GM19395 (cell line): ENCODE results near the gene GARIN5B.
"Not testable (repeated sequence)": the region's sequence is repeated elsewhere in the genome, so short reads cannot be mapped to it uniquely, and the experiment has no call there.

Experiments used
- ATAC-seq: cut with Tn5 transposase; IDR thresholded peaks from one replicate; pipeline ENCODE4 v1.9.1; 2021; ENCODE audit warnings: mild to moderate bottlenecking, moderate library complexity; ENCODE audit not compliant: unreplicated experiment

The GARIN5B gene

DNA sequence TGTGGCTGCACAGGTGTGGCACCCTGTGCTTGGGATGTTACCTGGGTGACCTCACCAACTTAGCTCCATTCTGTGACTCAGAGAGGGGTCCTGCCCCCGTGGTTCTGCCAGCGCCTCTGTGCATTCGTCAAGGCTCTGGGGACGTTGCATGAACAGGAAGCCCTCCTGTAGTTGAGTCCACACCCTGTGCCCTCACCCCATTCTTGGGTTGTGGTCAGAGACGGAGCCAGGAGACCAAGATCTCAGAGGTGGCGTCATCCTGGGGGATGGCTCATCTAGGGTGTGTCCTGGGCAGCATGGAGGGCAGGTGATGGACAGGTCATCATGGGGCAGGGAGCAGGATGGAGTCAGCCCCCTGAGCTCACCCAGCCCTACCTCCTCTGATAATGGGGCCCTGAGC is 11.0 kb downstream of the GARIN5B start:
- no peak for ATAC-seq

DNA sequence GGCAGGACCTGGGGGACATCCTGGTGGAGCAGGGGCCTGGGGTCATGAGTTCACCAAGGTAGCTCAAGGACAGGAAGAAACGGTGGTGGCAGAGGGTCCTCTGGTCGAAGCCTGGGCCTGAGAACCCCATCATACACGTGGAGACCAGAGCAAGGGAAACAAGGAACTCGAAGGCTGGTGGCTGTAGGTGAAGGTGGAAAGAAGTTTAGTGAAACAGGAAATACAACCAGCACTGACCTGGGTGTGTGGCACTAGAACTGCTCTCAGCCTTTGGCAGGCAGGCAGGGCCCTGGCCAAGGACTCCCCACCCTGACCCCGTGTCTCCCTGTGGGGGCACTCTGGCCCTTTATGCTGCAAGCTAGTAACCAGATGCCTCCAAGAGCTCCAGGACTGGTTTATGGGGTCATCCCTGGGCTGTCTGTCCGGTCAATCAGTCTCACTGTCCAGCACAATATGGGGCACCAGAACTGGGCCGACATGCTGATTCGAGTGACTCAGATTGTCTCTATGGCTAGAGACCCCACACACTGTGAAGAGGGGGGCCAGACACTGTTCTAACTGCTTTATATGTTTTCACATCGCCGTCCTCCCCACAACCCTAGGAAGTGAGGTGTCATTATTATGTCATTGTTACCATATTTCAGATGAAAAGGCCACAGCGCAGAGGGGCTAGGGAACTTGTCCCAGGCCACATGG is 12.3 kb downstream of the GARIN5B start:
- ATAC-seq, result no peak

DNA sequence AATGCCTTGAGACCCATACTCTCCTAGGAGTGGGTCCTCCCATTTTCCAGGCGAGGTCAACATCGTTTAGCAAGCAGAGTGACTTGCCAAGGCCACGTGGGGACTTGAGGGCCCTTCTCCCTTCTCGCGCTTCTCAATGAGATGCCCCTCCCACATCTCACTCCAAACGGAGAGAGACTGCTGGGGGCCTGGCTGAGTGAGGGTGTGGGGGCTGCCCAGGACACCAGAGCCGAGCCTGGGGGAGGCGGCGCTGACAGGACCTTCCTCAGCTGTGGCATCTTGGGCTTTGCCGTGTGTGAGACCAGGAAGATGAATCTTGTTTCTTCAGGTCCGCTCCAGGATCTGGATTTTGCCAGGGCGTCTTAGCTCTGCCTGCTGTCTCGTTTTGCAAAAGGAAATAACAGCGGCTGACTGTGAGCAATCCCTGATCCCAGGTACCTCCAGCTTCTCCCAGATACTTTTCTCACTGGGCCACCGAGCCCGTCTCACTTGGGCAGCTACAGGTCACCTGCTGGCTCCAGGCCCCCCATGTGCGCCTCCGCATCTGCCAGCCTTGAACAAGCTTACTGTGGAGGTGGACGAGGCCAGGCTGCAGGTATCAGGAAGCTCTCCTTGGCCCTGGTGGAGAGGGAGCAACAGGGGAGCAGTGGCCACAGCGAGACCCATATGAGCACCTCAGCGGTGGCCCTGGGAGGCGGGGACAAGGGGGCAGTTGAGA is 14.6 kb downstream of the GARIN5B start:
- no peak for ATAC-seq

DNA sequence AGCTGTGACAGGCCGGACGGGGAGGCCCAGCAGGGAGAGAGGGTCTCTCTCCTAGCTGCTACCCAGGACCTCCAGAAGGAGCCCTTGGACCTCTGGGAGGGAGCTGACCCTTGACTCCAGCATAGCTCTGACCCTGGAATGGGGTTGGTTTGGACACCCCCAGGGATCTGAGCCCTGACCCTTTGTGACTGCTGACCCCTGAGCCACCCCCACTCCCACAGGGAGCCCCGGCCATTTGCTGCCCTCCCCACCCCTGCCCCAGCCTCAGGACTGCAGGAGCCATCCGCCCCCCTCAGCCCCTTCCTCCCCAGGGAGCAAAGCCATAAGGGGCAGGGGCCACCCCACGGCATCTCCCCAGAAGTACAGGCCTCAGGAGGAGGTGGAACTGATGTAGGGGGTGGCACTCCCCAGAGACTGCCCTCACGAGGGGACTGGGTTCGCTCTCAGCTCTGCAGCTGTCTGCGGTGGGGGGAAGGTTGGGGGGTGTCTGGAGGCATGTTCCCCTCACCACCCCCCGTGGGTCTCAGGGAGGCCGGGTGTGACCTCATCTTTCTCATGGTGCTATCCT is 15.5 kb downstream of the GARIN5B start:
- no peak for ATAC-seq

DNA sequence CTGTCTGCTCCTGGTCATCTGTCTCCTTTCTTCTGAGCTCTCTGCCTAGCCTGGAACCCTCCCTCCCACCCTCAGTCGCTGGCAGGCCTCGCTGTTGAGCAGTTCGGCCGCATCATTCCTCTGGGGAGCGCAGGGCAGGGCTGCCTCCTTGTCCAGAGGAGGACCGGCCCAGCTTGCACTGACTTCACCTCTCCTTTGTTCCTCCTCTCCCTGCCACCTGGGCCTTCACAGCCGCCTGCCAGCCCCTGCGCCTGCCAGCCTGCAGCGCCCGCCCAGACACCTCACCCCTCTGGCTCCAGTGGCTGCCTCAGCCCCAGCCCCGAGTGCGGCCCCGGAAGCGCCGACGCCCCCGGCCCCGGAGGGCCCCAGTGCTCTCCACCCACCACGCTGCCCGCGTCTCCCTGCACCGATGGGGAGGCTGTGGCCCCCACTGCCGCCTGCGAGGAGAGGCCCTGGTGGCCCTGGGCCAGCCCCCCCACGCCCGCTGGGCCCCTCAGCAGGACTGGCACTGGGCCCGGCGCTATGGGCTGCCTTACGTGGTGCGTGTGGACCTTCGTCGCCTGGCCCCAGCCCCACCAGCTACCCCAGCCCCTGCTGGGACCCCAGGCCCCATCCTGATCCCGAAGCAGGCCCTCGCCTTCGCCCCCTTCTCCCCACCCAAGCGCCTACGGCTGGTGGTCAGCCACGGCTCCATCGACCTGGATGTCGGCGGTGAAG is 16.2 kb downstream of the GARIN5B start:
- no peak for ATAC-seq

DNA sequence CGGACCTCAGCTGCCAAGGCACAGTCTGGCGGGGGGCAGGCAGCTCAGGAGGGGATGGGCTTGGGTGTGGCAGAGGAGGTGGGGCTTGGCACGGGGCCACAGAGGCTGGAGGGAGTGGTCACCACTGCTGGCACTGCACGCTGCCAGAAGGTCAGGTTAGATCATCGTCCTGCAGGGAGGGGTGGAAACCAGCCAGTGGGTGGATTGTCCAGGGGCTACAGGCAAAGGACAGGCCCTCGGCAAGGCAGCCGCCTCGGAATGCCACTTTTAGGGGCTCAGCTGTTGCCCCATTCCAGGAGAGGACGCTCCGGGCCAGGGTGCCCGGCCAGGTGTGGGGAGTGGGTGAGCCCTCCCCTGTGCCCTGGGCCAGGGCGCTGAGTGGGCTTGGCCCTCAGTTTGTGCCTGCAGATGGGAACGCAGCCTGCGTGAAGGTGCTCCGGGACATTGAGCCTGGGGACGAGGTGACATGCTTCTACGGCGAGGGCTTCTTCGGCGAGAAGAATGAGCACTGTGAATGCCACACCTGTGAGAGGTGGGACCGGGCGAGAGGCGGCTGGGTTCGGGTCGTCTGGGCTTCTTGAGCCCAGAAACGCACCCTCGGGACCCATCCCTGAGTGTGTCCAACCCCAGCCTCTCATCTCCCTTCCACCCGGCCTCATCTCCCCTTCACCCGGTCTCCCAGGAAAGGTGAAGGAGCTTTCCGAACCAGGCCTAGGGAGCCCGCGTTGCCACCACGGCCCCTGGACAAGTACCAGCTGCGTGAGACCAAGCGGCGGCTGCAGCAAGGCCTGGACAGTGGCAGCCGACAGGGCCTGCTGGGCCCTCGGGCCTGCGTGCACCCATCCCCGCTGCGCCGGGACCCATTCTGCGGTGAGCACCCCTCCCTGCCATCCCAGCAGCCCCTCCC is 17.0 kb downstream of the GARIN5B start:
- no peak for ATAC-seq

DNA sequence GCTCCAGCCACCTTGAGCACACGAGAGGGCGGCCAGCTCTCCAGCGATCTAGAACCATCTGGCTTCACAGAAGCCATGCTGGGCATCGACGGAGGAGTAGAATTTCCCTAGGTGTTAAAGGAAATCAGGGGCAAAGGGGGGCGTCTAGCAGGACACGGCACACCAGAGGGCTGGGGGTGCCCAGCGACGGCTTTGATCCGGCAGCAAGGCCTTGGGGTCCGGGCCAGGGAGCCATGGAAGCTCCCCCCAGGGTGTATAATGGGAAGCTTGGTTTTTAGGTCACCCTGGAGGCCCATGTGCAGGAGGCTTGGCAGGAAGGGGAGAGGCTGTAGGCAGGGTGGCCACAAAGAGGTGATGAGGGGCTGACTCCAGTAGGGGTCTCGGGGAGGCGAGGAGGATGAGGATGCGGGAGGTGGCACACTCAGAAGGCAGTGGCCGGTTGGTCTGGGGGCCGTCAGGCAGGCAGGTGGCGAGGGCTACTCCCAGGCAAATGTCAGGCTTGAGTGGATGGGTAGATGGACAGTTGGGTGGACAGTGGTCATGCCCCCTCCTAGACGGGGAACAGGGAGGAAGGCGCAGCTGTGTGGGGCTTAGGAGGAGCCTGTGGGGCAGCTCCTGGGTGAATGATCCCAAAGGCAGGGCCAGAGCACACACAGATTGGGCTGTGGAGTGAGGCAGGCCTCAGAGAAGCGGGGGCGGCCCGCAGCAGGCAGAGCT is 17.8 kb downstream of the GARIN5B start:
- ATAC-seq, result no peak

DNA sequence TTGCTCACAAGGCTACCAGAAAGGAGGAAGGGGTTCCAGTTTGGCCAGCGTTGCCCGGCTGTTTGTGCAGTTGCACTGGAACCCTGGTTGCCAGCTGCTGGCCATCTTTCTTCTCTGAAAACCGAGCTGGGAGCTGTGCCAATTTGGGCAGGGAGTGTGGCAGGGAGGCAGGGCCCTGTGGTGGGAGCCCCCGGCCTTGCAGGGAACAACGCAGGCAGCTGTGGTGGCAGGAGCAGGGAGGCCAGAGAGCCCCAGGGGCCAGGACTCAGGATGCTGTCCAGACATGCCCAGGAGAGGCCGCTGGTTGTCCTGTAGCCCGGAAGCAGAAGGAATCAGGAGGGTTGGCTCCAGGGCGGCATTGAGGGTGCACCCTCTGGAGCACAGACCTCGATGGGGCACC is 18.6 kb downstream of the GARIN5B start:
- no peak for ATAC-seq

DNA sequence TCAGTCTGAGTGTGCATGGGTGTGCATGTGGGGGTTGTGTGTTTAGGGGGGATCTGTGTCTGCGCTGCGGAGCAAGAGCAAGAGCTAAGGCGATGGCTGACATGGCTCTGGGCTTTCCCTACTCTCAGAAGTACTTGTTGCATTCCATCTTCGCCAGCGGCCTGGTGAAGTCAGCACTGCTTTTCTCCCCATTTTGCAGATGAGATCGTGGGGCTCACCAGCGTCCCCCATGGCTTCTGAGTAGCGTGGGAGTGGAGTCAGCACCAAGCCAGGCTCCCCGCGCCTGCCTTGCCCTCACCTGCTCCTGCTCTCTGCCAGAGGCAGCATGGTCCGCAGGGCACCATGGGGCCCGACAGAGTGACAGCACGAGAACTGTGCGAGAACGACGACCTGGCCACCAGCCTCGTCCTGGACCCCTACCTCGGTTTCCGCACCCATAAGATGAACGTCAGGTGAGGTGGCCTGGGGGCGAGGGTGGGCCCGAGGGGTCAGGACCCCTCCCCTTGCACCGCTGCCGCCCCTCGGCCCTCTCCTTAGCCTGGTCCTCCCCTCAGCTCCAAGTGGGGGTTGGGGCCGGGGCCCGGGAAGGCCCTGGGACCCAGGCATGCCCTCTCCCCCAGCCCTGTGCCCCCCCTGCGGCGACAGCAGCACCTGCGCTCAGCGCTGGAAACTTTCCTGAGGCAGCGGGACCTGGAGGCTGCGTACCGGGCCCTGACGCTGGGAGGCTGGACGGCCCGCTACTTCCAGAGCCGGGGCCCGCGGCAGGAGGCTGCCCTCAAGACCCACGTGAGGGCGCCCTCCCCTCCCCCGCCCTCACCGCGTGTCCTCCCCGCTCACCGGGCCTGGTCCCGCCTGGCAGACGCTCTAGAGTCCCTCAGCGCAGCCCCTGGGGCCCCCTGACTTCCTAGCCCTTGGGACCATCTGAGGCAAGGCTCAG is 21.2 kb downstream of the GARIN5B start:
- no peak for ATAC-seq

DNA sequence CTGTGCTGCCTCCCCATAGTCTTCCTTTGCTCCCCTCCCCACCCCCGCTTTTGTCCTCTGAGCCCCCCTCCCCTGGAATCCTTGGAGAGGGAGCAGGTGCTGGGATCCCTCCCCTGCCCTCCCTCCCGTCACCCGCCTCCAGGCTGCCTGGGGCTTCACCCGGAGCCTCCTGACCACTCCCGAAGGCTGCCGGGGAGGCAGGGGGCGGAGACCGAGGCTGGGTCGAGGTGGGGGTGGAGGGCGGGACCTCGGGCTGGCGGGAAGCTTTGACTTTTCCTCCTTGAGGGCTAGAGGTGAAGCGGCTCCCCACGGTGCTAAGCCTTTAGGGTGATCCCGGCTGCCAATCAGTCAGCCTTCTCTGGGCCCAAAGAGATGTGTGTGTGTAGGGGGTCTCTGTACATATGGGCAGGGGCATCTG is 21.9 kb downstream of the GARIN5B start:
- no peak for ATAC-seq

DNA sequence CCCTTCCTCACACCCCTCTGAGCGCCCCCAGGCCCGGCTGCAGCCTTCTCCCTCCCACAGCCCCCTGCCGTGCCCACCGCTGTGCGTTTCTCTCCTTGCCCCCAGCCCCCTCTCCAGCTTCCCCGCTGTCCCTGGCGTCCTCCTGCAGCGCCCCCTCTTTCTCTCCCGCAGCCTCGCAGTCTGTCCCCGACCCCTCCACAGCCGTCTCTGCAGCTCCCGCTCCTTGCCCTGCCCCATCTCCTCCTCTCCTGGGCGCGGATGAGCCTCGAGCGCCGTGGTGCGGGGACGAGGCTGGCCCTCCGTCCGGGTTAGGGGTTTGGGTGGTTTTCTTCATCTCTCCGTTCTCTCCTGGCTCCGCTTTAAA is 22.3 kb downstream of the GARIN5B start:
- no peak for ATAC-seq

DNA sequence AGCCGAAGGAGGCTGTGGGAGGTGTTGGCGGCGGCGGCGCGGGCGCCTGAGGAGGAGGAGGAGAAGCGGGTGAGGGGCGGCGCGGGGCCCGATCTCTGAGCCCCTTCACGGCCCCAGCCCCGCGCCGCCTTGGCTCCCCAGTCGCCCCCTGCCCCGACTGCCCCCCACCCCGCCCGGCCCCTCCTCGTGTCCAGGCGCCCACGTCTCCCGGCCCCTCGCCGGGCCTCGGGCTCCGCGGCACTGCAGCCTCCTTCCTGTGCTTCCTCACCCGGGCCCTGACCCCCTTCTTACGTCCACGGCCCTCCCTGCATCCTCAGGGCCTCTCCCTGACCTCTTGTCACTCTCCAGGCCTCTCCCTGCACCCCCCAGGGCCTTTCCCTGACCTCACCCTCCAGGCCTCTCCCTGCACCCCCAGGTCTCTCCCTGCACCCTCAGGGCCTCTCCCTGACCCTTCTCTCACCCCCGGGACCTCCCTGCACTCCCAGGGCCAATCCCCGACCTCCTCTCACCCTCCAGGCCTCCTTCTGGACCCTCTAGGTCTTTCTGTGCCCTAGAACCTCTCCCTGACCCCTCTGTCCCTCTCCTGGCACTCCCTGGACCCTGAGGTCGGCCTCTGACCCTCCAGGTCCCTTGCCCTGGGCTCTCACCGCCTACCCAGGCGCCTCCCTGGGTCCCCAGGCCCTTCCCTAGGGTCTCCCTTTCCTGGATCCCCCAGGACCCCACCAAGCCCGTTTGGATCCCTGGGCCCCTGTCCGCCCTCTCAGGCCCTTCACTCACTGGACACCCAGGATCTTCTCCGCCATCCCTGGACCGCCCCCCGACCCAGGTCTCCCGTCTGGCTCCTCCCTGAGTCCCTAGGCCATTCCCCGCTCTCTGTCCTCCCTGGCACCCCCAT is 22.9 kb downstream of the GARIN5B start:
- no peak for ATAC-seq

DNA sequence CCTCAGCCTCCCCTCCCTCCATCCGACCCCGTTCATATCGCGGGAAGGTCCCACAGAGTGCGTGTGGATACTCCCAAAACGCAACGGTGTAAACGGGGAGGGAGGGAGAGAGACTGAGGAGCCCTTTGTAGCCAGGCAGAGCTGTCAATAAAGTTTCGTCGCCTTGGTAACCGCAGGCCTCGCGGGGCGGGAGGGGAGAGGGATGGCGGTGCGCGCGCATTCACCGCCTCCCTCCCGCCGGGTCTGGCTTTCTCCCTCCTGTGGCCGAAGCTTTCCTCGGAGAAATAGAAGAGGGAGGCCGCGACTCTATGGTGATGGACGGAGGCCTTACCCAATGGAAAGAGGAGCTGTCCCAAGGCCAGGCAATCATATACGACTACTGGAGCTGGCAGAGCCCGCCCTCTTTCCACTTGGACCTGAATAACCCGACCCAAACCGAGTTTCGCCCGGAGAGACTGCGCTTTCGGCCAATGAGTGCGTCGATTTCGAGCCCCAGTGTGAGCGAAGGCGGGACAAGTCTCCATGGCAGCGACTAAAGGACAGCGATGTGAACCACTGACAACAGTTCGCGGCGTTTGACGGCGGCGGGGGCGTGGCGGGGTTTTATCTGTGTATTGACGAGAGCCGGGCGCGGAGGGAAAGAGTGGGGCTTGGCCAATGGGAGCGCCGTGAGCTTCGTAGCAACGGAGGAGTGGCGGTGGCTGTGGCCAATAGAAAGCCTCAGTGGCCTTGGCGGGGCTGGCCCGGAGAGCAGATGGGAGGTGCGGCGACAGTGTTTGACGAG is 23.8 kb downstream of the GARIN5B start, which contains the start of gene KMT5C:
Gene KMT5C (plus strand): TSS at position 772 of the 784 bp plus-strand sequence. CDS start 2,061 bp downstream, outside the sequence.
- peak; percentile 88 for ATAC-seq

DNA sequence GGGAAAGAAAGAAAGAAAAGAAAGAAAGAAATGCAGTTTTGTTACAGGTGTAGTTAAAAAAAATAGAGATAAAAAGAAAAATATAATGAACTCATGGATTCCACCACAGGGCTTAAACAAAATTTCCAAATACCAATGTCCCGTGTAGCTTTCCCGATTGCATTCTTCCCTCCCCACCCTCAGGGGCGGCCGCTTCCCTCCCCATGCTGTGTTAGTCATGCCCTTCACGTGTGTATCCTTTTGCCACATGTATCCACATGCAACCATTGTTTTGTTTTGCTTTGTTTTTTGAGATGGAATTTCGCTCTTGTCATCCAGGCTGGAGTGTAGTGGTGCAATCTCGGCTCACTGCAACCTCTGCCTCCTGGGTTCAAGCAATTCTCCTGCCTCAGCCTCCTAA is 27.0 kb downstream of the GARIN5B start:
- no peak for ATAC-seq

DNA sequence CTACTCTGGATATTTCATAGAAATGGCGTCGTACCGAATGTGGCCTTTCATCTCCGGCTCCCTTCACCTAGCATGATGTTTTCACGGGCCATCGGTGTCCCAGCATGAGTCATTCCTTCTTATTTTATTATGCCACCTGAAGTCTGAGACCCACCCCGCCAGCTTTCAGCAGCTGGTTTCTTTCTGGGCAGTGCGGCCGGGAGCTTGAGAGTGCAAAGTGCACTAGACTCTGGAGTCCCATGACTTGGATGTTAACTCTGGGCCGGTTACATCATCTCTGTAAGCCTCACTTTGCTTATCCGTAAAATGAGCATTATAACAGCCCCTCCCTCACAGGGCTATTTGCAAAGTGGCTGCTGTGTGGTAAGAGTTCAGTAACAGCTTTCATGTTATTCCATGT is 29.2 kb downstream of the GARIN5B start:
- ATAC-seq, result no peak

DNA sequence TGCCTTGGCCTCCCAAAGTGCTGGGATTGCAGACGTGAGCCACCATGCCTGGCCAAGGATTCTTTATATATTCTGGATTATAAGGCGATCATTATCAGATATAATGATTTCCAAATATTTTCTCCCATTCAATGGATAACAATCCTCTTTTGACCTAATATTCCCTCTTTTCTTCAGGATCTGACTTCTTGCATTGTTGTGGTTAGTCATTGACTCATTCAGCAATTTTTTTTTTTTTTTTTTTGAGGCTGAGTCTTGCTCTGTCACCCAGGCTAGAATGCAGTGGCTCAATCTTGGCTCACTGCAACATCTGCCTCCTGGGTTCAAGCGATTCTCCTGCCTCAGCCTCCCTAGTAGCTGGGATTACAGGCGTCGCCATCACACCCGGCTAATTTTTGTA is 33.3 kb downstream of the GARIN5B start:
- ATAC-seq, result not testable (repeated sequence)

DNA sequence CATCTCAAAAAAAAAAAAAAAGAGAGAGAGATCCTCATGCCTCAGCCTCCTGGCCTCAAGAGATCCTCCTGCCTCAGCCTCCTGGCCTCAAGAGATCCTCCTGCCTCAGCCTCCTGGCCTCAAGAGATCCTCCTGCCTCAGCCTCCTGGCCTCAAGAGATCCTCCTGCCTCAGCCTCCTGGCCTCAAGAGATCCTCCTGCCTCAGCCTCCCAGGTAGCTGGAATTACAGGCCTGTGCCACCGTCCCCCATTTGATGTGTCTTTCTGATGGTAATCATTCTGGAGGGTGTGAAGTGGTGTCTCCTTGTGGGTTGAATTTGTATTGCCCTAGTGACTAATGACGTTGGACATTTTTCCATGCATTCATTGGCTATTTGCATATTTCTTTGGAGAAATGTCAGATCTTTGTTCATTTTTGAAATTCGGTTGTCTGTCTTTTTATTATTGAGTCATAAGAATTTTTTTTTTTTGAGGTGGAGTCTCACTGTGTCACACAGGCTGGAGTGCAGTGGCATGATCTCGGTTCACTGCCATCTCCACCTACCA is 34.2 kb downstream of the GARIN5B start:
- not testable (repeated sequence) for ATAC-seq
